Adrenal gland (tissue), 12 donors: ENCODE measurements around the gene RIPOR2. TPM values are rescaled to one million over a fixed set of nuclear protein-coding genes. Genes with fewer than 3 reads are reported as not detected.

ENCODE experiments used
- DNase-seq, 7 donors: peaks; one replicate each; pipeline ENCODE4 v3.0.0-alpha.2; 2019 to 2020
- H3K27ac ChIP-seq, 5 donors: fragments of 200-600 bp; sonication (generic) in 4 of 5; 1 replicate in 3 of 5; 2 replicates in 2 of 5; pipeline versions ENCODE4 v1.5.1 to v1.8.0; 2016 to 2020; ENCODE audit warnings: mild to moderate bottlenecking in 1 of 5
- H3K27me3 ChIP-seq: fragments of 200-600 bp; 2 replicates; pipeline ENCODE4 v1.8.0; 2021
- H3K36me3 ChIP-seq, 2 donors: fragments of 200-600 bp; replicated peaks in 1 of 2; 1 replicate in 1 of 2; 2 replicates in 1 of 2; pipeline versions ENCODE4 v1.5.1 to v1.8.0; 2018 to 2022
- H3K4me1 ChIP-seq, 2 donors: fragments of 200-600 bp; replicated peaks in 1 of 2; 1 replicate in 1 of 2; 2 replicates in 1 of 2; pipeline versions ENCODE4 v1.5.1 to v1.8.0; 2018 to 2021
- H3K4me3 ChIP-seq, 4 donors: fragments of 200-600 bp; sonication (generic) in 3 of 4; one replicate each; pipeline ENCODE4 v1.5.1; 2016 to 2018
- H3K9me3 ChIP-seq, 3 donors: fragments of 200-600 bp; sonication (generic) in 1 of 3; replicated peaks in 1 of 3; 1 replicate in 2 of 3; 2 replicates in 1 of 3; pipeline versions ENCODE4 v1.5.1 to v1.8.0; 2016 to 2021
- CTCF ChIP-seq, 6 experiments: fragments of 450-650 bp in 4 of 6; fragments of 200-600 bp in 2 of 6; sonication (generic) in 1 of 6; IDR thresholded peaks; 1 replicate in 5 of 6; 2 replicates in 1 of 6; pipeline versions ENCODE4 v1.5.1 to v1.8.0; 2016 to 2021; ENCODE audit warnings: antibody characterized with exemption in 6 of 6, mild to moderate bottlenecking in 2 of 6, moderate library complexity in 1 of 6
- POLR2A ChIP-seq, 2 donors: fragments of 450-650 bp; IDR thresholded peaks; one replicate each; pipeline ENCODE4 v1.6.1; 2017; ENCODE audit warnings: antibody characterized with exemption in 2 of 2, mild to moderate bottlenecking in 2 of 2, moderate library complexity in 1 of 2
- WGBS, 4 donors: extraction: QIAGEN DNeasy Blood & Tissue Kit in 2 of 4; methylation state at CpG; one replicate each; pipeline versions ENCODE4 v1.1.5 to v1.1.7; 2013 to 2017; 5-methylcytosine and 5-hydroxymethylcytosine counted together
- intact Hi-C, 2 donors: fragments of 100-400 bp; cut with DNase I; formaldehyde crosslinking; loops; one replicate each; pipeline versions ENCODE4 v1.14.1 to v1.15.0; 2022 to 2023
- polyA plus RNA-seq, 3 donors: library from polyadenylated mRNA; stranded (reverse); fragments of 200-250 nt in 2 of 3; fragments of 350-450 nt in 1 of 3; fragmentation: Illumina TruSeq in 1 of 3; extraction: RNeasy Lipid Tissue Mini Kit (QIAGEN cat#74804) in 1 of 3; gene quantifications; one replicate each; pipeline ENCODE4 v1.2.3, GENCODE V29; 2013 to 2014
- total RNA-seq, 9 donors: library from RNA; depleted of rRNA in 4 of 9; stranded (reverse); fragments of >200 nt in 4 of 9; fragments of 120-200 nt in 1 of 9; fragmentation: NEBNext Ultra II Directional in 1 of 9; extraction: Animal tissue kit (Norgen Biotek cat#: 25700) in 1 of 9; gene quantifications; one replicate each; pipeline versions ENCODE4 v1.1.0 to v1.2.4, GENCODE V29; 2013 to 2023
- donor health status: healthy with polysubstance abuse.
- donor health status: Bipolar disorder and iron deficiency.
- donor health status: DM: yes; HTN: yes; CAD: no.
- donor health status: DM: no; HTN: no; CAD: no.
- donor health status: DM: no; HTN: no; CAD: no.
- donor health status: DM: yes; HTN: yes; CAD: no.

The RIPOR2 gene
- total and polyA plus RNA-seq, 12 donors = 1.7 to 16.2 (median 3.9) TPM

GRCh38 chr6:24763578-24763977 is 172.2 kb downstream of the RIPOR2 start:
- no peak for DNase-seq
- WGBS, 4 donors = 68 to 79% (median 72%) methylated on average over 3 of the region's 3 CpGs
- Histone ChIP-seq H3K27ac (no peak overlapping the region), H3K4me1 (peaks cover 0 to 5% of the 10 kb centered on the region in 2 donors), H3K9me3 (no peaks in the 10 kb centered on the region), H3K4me3 (no peak overlapping the region), H3K27me3 (no peaks in the 10 kb centered on the region), H3K36me3 (no peaks in the 10 kb centered on the region)
- intact Hi-C loops = loop anchor here (5.0 to 10.0 kb wide), 3 partner anchors 49 to 189 kb away; partner anchors contain the start of gene C6orf62 (in 1 of the 2)
- no peak for TF ChIP-seq POLR2A (IDR thresholded peaks at IDR 0.05)
- TF ChIP-seq CTCF (IDR thresholded peaks at IDR 0.05) = no peak

GRCh38 chr6:24761851-24762250 is 173.9 kb downstream of the RIPOR2 start:
- no peaks in the 10 kb centered on the region for H3K27me3 ChIP-seq
- TF ChIP-seq CTCF (IDR thresholded peaks at IDR 0.05) = no peak
- intact Hi-C loops = loop anchor here (5.0 to 10.0 kb wide), 3 partner anchors 47 to 187 kb away; partner anchors contain the start of gene C6orf62 (in 1 of the 2)
- H3K27ac ChIP-seq = no peak overlapping the region
- H3K36me3 ChIP-seq = no peaks in the 10 kb centered on the region
- DNase-seq = no peak
- H3K4me1 ChIP-seq = peaks cover 0 to 4% of the 10 kb centered on the region in 2 donors
- no peaks in the 10 kb centered on the region for H3K9me3 ChIP-seq
- no peak overlapping the region for H3K4me3 ChIP-seq

- H3K27me3 ChIP-seq = no peaks in the 10 kb centered on the region
- TF ChIP-seq CTCF (IDR thresholded peaks at IDR 0.05) (no peak), POLR2A (IDR thresholded peaks at IDR 0.05) (no peak)
- no peak overlapping the region for H3K27ac ChIP-seq
- no peak overlapping the region for H3K4me3 ChIP-seq
- H3K9me3 ChIP-seq = no peaks in the 10 kb centered on the region
- H3K36me3 ChIP-seq = no peaks in the 10 kb centered on the region
- H3K4me1 ChIP-seq = no peaks in the 10 kb centered on the region
- intact Hi-C loops = loop anchor here (5.0 to 10.0 kb wide), 3 partner anchors 47 to 187 kb away; partner anchors contain the start of gene C6orf62 (in 1 of the 2)
- no peak for DNase-seq
- WGBS, 4 donors = 87 to 93% (median 91%) methylated on average over 5 to 17 of the region's 17 CpGs
Observed at GRCh38 chr6:24761193-24761835, 174.4 kb downstream of the RIPOR2 start.

- 88 to 96% (median 94%) methylated on average over 5 of the region's 5 CpGs for WGBS, 4 donors
- intact Hi-C loops = loop anchor here (5.0 to 10.0 kb wide), 3 partner anchors 45 to 185 kb away; partner anchors contain the start of gene C6orf62 (in 1 of the 2)
Observed at GRCh38 chr6:24760210-24760609, 175.6 kb downstream of the RIPOR2 start.

More at GRCh38 chr6:24760210-24760609, 175.6 kb downstream of the RIPOR2 start:
- TF ChIP-seq POLR2A (IDR thresholded peaks at IDR 0.05) = no peak
- no peak for TF ChIP-seq CTCF (IDR thresholded peaks at IDR 0.05)
- no peak overlapping the region for H3K4me3 ChIP-seq
- H3K9me3 ChIP-seq = no peaks in the 10 kb centered on the region
- peaks cover 3% of the 10 kb centered on the region in 2 donors for H3K4me1 ChIP-seq
- DNase-seq = no peak
- no peak overlapping the region for H3K27ac ChIP-seq
- H3K36me3 ChIP-seq = no peaks in the 10 kb centered on the region
- H3K27me3 ChIP-seq = no peaks in the 10 kb centered on the region
